AG10803 (cell line): ENCODE results near the gene SH3TC1.

Source experiments
- DNase-seq: peaks from one replicate; pipeline ENCODE4 v3.0.0; 2010; ENCODE audit warnings: low read depth
- H3K4me3 ChIP-seq: 2 replicates; pipeline ENCODE4 v1.5.1; 2011; ENCODE audit warnings: mild to moderate bottlenecking, low read length, control low read depth
- CTCF ChIP-seq: conservative IDR thresholded peaks from 2 replicates; pipeline ENCODE4 v1.5.1; 2011; ENCODE audit warnings: mild to moderate bottlenecking, low read length, control low read depth, inconsistent platforms

Gene SH3TC1

GRCh38 chr4:8258552-8259212 is 59.6 kb downstream of the SH3TC1 start:
- no peak for DNase-seq
- no peak for TF ChIP-seq CTCF
- no peak overlapping the region for H3K4me3 ChIP-seq

- no peak overlapping the region for H3K4me3 ChIP-seq
- TF ChIP-seq CTCF = no peak
- DNase-seq = no peak
Observed at GRCh38 chr4:8259743-8260430, 60.8 kb downstream of the SH3TC1 start.

- peak; percentile 85 for DNase-seq
- peak; percentile 29 for TF ChIP-seq CTCF
- no peak overlapping the region for H3K4me3 ChIP-seq
Observed at GRCh38 chr4:8260656-8261111, 61.6 kb downstream of the SH3TC1 start.

GRCh38 chr4:8261851-8262535 is 62.9 kb downstream of the SH3TC1 start:
- DNase-seq = no peak
- H3K4me3 ChIP-seq = no peak overlapping the region
- TF ChIP-seq CTCF = no peak

GRCh38 chr4:8262637-8263322 is 63.7 kb downstream of the SH3TC1 start:
- H3K4me3 ChIP-seq = no peak overlapping the region
- TF ChIP-seq CTCF = no peak
- no peak for DNase-seq

GRCh38 chr4:8263397-8263796 is 64.3 kb downstream of the SH3TC1 start:
- no peak for DNase-seq
- TF ChIP-seq CTCF = no peak
- H3K4me3 ChIP-seq = no peak overlapping the region
